Stimulated activated CD4-positive, alpha-beta T cell treated with anti-CD3 and anti-CD28 coated beads, Interleukin-12 subunit alpha, Interleukin-12 subunit beta, amount 100 ng/mL, for 24 hours (primary cell): ENCODE results near the gene MPV17L.
A peak's percentile ranks its signal among the peaks of the same experiment; 100 is the strongest.
"Not testable (repeated sequence)": the region's sequence is repeated elsewhere in the genome, so short reads cannot be mapped to it uniquely, and the experiment has no call there.

Experiments used
- DNase-seq, 2 experiments: peaks; one replicate each; pipeline ENCODE4 v3.0.0-alpha.2; 2020; ENCODE audit warnings: low read depth in 2 of 2

The MPV17L gene

DNA sequence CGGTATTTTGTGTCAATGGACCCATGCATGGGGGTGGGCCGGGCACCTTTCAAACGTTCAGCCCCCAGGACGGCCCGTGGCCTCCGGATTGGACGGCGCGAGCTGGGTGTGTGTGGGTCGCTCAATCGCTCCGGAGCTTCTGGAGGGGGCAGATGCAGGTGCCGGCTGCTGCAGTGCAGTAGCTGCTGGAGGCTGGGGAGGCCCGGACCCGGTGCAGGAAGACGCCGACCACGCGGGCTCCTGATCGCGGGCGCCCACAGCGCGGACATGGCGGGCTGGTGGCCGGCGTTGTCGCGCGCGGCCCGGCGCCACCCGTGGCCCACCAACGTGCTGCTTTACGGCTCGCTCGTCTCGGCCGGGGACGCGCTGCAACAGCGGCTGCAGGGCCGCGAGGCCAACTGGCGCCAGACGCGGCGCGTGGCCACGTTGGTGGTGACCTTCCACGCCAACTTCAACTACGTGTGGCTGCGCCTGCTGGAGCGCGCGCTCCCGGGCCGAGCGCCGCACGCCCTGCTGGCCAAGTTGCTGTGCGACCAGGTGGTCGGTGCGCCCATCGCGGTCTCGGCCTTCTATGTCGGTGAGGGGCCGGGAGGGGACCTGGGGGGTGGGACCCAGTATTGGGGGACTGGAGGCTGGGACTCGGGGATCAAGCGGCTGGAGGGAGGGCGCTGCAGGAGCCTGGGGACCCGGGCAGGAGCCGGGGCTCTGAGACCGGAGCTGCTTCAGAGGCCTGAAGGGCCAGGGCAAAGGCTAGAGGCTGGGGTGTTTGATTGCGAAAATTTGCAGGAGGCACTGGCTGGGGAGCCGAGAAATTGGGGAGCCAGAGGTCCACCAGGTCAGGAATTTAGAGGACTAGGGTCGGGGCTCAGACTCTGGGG is at the start of gene MPV17L:
Gene MPV17L (plus strand): TSS at position 124 of the 878 bp plus-strand sequence. CDS start 144 bp downstream, at position 268.
- DNase-seq: peak in 1 of 2 experiments; percentile 1

DNA sequence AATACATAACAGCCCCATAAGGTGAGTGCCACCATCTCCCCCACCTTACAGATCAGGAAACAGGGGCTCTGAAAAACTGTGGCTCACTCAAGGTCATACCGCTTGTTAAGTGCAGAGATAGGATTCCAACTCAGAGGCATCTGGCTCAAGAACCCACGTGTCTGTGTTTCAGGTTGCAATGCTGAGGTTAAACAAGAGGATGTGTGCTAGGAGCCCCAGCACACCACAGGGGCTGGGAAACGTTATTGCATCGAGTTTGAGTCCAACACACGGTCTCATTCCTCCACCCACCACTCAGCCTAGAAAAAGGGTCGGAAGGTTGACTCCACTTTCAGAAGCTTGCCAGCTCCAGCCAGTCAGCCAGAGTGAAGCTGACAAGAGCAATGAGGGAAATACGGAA is 46.8 kb upstream of the MPV17L start:
- not testable (repeated sequence) for DNase-seq

DNA sequence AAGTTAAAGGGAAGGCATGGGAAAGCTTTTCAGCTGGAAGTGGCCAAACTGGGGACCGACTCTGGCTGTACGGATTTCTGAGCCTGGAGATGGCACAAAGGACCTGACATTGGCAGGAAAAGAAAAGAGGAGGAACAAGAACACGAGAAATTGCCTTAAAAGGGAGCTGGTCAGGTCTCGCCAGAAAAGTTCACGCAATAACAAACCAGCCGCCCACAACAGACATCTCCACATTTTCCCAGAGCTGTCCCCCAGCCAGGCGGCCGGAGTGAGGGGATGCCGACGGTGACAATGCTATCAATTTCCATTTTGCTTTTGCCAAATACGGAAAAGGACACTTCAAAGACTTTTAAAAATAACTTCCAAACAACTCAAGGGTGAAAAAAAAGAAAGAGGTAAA is 44.3 kb upstream of the MPV17L start:
- DNase-seq: not testable (repeated sequence)

DNA sequence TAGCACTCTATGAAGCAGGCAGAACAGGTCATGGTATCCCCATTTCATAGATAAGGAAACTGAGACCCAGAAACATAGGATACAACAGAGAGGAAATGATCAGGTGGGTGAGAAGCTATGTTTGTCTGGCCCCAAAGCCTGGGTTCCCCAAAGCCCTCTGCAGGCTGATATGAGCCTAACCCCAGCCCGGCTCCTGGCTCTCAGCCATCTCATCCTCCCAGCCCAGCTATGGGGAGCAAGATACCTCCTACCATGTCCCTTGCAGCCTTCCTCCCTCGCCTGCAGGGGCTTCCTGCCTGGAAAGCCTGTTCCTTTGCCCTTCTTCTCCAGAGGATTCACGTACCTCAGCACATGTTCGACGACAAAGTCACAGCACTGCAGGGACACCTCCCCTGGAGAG is 43.8 kb upstream of the MPV17L start:
- not testable (repeated sequence) for DNase-seq

DNA sequence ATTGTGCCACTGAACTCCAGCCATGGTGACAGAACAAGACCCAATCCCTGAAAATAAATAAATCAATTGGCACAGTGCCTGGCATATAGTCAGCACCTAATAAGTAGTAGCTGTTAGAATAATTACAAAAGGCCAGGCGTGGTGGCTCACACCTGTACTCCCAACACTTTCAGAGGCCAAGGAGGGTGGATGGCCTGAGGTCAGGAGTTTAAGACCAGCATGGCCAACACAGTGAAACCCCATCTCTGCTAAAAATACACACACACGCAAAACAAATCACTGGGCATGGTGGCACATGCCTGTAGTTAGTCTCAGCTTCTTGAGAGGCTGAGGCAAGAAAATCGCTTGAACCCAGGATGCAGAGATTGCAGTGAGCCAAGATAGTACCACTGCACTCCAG is 42.7 kb upstream of the MPV17L start:
- DNase-seq: not testable (repeated sequence)

DNA sequence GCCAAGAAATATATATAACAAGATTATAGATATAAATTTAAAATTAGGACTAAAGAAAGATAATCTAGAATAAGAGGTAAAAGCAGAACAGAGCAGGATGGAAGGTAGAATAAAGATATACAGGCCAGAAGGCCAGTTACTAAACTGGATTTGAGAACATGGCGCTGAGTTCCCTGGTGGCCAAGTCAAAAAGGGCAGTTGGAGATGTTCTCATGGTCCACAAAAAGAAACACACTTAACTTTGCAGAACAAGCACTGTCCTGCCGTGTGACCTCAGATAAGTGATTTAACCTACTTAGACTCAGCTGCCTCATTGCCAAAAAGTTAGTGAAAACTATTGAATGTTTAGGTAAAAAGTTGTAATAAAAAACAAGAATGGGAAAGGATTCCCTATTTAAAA is 40.7 kb upstream of the MPV17L start:
- DNase-seq: not testable (repeated sequence)

DNA sequence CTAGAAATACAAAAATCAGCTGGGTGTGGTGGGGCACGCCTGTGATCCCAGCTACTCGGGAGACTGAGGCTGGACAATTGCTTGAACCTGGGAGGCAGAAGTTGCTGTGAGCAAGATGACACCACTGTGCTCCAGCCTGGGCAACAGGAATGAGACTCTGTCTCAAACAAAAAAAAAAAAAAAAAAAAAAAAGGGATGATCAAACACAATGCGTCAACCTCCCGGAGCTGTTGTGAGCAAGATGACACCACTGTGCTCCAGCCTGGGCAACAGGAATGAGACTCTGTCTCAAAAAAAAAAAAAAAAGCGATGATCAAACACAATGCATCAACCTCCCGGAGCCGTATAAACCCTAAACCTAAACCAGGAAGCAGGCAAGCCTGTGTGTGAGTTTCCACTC is 38.1 kb upstream of the MPV17L start:
- DNase-seq: not testable (repeated sequence)

DNA sequence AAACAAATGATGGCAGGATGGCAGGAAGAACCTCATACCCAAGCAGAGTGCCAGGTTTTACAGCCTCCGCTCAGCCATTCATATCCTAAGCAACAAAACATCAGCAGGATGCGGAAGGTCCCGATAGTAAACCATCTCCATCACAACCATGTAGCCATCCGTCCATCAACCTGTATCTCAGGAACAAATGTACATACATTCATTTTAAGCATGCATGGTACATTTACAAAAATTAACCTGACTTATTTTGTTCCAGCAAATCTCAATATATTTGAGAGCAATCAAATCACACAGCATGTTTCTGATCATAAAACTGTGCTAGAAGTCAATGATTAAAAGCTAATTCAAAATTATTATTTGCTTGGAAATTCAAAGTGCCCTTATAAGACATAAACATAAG is 17.4 kb upstream of the MPV17L start, which contains the start of gene NPIPA5:
Gene NPIPA5 (minus strand): TSS at position 101 of the 400 bp plus-strand sequence. CDS start 0 bp downstream, at position 101.
- not testable (repeated sequence) for DNase-seq

DNA sequence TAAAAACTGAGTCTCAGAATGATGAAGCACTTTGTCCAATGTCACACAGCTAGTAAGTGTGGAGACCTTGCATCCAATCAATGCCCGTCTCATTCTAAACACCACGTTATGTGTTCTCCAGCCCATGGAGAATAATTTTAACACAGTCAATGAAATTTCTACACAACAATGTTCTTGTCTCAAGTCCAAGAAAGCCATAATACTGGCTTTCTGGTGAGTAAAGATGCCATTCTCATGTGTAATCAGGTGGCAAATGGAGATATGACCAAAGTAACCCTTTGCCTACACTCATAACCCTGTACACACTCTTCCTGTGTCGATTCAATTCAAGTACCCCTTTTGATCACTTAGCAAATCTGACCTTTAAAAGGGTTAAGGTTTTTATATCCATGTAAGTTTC is 12.7 kb upstream of the MPV17L start:
- not testable (repeated sequence) for DNase-seq

DNA sequence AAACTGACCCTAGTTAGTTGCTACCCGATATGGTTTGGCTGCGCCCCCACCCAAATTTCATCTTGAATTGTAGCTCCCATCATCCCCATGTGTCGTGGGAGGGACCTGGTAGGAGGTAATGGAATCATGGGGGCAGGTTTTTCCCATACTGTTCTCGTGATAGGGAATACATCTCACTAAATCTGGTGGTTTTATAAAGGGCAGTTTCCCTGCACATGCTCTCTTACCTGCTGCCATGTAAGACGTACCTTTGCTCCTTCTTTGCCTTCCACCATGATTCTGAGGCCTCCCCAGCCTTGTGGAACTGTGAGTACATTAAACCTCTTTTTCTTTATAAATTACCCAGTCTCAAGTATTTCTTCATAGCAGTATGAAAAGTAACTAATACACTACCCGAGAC is 7.5 kb upstream of the MPV17L start:
- not testable (repeated sequence) for DNase-seq

DNA sequence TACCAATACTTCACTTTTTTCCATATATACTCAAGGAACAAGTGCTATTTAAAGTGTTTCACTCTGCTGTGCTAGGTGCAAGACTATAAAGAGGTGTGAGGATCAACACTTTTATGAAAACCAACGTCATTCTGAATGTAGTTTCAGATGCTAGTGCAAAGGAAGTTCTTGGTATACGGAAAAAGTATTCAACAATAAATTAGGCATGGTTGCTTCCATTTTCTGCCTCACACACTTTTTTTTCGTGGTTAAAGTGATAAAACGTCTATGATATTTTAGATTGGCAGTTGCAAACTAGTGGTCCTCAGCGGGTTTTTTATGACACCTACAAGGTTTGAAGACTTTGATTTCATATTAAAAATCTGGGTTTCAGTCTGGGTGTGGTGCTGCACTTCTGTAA is 5.6 kb upstream of the MPV17L start:
- DNase-seq: not testable (repeated sequence)

DNA sequence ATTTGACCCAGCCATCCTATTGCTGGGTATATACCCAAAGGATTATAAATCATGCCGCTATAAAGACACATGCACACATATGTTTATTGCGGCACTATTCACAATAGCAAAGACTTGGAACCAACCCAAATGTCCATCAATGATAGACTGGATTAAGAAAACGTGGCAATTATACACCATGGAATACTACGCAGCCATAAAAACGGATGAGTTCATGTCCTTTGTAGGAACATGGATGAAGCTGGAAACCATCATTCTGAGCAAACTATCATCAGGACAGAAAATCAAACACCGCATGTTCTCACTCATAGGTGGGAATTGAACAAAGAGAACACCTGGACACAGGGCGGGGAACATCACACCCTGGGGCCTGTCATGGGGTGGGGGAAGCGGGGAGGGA is 2.5 kb upstream of the MPV17L start:
- DNase-seq: not testable (repeated sequence)

DNA sequence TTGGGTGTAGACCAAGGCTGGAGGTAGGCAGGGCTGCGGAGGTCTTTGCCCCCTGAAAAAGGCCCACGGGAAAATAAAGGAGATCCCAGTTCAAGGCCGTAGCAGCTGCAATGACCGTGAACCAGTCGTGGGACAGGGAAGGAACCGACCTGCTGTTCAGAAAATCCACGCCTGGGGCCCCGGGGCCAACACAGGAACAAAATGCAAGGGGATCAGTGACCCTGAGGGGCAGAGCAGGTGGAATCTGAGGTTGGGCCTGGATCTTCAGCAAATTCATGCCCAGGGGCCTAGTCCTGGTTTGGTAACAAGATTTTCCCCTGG is 915 bp downstream of the MPV17L start:
- DNase-seq: not testable (repeated sequence)

DNA sequence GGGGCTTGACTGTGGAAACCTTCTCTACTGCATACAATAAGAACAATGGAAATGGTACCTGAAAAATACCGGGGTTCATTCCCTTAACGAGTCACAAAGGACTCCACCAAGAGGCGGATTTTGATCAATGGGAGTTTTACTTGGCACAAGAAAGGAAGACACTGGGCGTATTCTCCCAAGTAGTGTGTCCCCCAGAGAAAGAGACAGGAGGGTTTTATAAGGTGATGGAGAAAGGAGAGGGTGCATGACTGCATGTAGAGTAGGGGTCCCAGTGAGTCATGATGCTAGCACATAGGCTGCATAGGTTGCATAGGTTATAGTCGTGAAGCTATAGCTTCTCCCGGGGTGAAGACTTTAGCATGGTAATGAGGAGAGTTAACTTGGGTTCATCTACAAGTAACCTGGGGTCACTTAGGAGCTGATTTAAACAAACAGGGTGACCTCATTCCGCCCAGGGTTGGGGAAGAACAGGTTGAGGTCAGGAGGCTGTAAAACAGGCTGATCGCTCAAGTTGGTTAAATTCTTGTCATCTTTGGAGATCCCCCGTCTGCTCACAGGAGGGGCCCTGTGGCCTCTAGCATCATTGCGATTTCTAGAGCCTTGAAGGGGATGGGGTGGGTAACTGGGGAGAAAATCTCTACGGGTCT is 1.5 kb downstream of the MPV17L start:
- DNase-seq: no peak

DNA sequence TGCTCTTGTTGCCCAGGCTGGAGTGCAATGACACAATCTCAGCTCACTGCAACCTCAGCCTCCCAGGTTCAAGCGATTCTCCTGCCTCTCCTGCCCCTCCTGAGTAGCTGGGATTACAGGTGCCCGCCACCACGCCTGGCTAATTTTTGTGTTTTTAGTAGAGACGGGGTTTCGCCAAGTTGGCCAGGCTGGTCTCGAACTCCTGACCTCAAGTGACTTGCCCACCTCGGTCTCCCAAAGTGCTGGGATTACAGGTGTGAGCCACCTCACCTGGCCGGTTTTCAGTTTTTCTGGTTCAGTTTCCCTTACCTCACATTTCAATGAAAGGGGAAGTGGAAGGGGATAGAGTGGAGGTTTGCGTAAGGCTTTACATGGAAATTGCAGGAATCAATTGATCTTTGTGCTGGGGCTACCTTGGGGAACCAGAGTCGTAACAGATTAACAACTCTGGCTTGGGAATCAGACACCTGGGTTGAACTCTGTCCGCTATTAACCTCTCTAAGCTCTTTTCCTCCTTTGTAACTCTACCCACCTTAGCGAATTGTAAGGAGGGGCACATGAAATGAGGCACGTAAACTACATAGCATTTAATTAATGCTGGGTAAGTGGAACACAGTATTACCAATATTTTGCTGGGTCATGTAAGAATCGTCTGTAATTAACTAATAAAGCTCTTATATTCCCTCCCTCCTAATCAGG is 3.2 kb downstream of the MPV17L start:
- DNase-seq: no peak

DNA sequence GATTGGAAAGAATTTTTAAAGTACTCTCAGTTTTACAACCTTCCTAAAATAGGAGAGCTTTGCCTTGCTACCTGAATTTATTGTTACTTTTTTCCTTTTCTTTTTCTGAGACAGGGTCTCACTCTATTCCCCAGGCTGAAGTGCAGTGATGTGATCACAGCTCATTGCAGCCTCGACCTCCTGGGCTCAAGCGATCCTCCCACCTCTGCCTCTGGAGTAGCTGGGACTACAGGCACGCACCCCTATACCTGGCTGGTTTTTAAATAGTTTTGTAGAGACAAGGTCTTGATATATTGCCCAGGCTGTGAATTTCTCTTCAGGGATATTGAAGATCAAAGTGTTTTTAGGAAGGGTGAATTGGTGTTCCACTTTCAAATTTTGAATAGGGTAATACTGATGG is 3.8 kb downstream of the MPV17L start:
- DNase-seq: no peak

DNA sequence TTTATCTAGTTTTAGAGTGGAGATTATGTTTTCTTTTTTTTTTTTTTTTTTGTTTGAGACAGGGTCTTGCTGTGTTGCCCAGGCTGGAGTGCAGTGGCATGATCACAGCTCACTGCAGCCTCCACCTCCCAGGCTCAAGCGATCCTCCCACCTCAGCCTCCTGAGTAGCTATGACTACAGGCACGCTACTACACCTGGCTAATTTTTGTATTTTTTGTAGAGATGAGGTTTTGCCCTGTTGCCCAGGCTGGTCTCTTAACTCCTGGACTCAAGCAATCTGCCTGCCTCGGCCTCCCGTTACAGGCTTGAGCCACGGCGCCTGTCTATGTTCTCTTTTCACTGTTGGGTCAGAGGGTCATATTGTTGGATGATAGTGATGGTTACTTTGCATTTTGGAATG is 4.8 kb downstream of the MPV17L start:
- not testable (repeated sequence) for DNase-seq

DNA sequence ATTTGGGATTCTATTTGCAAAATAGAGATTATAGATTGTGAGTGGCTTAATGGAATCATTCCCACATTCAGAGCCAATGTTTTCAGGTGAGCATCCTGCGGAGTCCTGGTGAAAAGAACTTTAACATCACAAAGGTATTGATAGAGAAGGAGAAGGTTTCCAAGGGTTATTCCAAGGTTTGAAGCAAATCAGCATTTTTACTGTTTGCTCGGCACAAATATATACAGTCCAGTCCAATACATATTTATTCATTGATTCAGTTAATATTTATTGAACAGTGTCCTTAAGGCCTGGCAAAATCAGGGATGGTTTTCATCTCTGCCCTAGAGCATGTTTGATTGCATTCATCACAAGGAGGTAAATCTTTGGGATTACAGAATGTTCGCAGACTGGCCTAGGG is 6.4 kb downstream of the MPV17L start:
- no peak for DNase-seq

DNA sequence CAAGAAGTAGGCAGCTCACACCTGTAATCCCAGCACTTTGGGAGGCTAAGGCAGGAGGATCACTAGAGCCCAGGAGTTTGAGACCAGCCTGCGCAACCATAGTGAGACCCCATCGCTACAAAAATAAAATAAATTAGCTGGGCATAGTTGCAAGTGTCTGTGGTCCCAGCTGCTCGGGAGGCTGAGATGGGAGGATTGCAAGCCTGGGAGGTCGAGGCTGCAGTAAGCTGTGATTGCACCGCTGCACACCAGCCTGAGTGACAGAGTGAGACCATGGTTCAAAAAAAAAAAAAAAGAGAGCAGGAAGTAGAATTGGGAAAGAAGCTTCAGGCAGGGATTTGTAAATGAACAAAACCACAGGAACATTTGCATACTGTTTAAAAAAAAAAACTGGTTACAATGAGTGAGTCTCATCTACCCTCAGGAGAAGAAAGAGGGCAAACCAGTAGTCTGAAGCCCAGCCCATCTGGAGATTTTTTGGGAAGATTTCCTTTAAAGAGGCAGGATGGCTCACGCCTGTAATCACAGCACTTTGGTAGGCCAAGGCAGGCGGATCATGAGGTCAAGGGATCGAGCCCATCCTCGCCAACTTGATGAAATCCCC is 7.9 kb downstream of the MPV17L start:
- DNase-seq: no peak

DNA sequence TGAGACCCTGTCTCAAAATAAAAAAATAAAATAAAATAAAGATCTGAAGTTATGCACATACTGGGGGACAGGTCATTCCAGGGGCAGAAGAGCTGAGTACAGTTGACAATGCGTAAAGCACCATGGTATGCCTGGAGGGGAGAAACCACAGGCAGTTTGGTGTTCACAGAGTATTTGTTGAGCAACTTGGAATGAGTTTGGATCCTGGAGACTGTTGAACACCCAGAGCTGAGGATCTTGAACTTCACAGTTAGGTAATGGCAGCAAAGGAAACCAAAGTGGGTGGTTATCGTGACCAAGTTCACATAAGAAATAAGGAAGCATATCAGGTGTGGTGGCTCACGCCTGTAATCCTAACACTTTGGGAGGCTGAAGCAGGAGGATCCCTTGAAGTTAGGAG is 8.5 kb downstream of the MPV17L start:
- DNase-seq: not testable (repeated sequence)

DNA sequence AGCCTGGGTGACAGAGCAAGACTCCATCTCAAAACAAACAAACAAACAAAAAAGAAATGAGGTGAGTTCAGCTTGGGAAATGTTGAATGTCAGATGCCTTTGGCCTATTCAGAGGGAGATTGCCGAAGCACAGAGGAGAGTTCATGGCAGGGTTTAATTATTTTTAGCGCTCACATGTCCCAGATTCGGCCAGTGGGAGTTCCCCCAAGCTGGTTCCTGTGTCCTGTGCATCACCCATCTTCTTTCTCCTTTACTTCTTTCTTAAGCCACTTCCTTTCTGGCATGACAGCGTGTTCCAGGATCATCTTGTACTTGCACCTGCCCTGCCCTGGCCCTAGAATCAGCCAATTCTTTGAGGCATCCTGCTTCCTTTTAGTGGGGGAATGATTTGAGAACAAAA is 9.2 kb downstream of the MPV17L start:
- no peak for DNase-seq

DNA sequence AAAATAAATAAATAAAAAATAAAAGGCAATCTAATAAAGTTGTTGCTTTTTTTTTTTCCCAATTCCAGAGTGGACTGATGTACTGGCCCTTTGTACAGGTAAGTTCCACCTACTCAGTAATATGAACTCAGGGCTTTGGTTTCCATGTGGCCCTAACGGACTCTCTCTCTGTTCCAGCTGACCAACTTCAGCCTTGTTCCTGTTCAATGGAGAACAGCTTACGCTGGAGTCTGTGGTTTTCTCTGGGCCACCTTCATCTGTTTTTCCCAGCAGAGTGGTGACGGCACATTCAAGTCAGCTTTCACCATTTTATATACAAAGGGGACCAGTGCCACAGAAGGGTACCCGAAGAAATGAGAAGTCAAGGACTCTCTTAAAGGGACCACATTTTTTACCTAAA is 12.2 kb downstream of the MPV17L start:
- not testable (repeated sequence) for DNase-seq
